Stimulated activated CD8-positive, alpha-beta memory T cell treated with anti-CD3 and anti-CD28 coated beads, Interleukin-4, amount 100 ng/mL, for 48 hours (primary cell): ENCODE data around the gene MAPK11.

Experiments used
- DNase-seq: peaks from one replicate; pipeline ENCODE4 v3.0.0-alpha.2; 2020

The MAPK11 gene

GRCh38 chr22:50293441-50294318 lies 23.5 kb upstream of the MAPK11 start:
- no peak for DNase-seq

- no peak for DNase-seq
Measured at GRCh38 chr22:50292643-50293440, 22.7 kb upstream of the MAPK11 start.

GRCh38 chr22:50289942-50290630 lies 19.9 kb upstream of the MAPK11 start:
- DNase-seq: no peak

- DNase-seq: no peak
Measured at GRCh38 chr22:50289151-50289941, 19.2 kb upstream of the MAPK11 start.

GRCh38 chr22:50287731-50288130 lies 17.6 kb upstream of the MAPK11 start:
- DNase-seq: no peak

GRCh38 chr22:50286701-50287318 lies 16.6 kb upstream of the MAPK11 start:
- DNase-seq: no peak

GRCh38 chr22:50286275-50286674 lies 16.1 kb upstream of the MAPK11 start:
- DNase-seq: no peak

GRCh38 chr22:50285568-50286229 lies 15.5 kb upstream of the MAPK11 start:
- DNase-seq: no peak

GRCh38 chr22:50284479-50284878 lies 14.3 kb upstream of the MAPK11 start:
- no peak for DNase-seq

GRCh38 chr22:50283821-50284220 lies 13.6 kb upstream of the MAPK11 start:
- DNase-seq: no peak

- no peak for DNase-seq
Measured at GRCh38 chr22:50282361-50283155, 12.4 kb upstream of the MAPK11 start.

- DNase-seq: no peak
Measured at GRCh38 chr22:50281957-50282356, 11.8 kb upstream of the MAPK11 start.

GRCh38 chr22:50281384-50281760 lies 11.2 kb upstream of the MAPK11 start:
- no peak for DNase-seq

- no peak for DNase-seq
Measured at GRCh38 chr22:50280708-50281383, 10.7 kb upstream of the MAPK11 start.

- DNase-seq: no peak
Measured at GRCh38 chr22:50280022-50280707, 10.0 kb upstream of the MAPK11 start.

- no peak for DNase-seq
Measured at GRCh38 chr22:50278956-50279619, 8.9 kb upstream of the MAPK11 start.

GRCh38 chr22:50278461-50278860 lies 8.3 kb upstream of the MAPK11 start:
- DNase-seq: no peak

- no peak for DNase-seq
Measured at GRCh38 chr22:50277761-50278160, 7.6 kb upstream of the MAPK11 start.

GRCh38 chr22:50276143-50276542 lies 6.0 kb upstream of the MAPK11 start:
- peak; percentile 79 for DNase-seq
